Kidney capillary endothelial cell (primary cell): ENCODE measurements around the gene SCARF2.
"Not testable (repeated sequence)": the region's sequence is repeated elsewhere in the genome, so short reads cannot be mapped to it uniquely, and the experiment has no call there.

Experiments
- DNase-seq: peaks from one replicate; pipeline ENCODE4 v3.0.0-alpha.2; 2018; ENCODE audit warnings: low spot score

Gene SCARF2

DNA sequence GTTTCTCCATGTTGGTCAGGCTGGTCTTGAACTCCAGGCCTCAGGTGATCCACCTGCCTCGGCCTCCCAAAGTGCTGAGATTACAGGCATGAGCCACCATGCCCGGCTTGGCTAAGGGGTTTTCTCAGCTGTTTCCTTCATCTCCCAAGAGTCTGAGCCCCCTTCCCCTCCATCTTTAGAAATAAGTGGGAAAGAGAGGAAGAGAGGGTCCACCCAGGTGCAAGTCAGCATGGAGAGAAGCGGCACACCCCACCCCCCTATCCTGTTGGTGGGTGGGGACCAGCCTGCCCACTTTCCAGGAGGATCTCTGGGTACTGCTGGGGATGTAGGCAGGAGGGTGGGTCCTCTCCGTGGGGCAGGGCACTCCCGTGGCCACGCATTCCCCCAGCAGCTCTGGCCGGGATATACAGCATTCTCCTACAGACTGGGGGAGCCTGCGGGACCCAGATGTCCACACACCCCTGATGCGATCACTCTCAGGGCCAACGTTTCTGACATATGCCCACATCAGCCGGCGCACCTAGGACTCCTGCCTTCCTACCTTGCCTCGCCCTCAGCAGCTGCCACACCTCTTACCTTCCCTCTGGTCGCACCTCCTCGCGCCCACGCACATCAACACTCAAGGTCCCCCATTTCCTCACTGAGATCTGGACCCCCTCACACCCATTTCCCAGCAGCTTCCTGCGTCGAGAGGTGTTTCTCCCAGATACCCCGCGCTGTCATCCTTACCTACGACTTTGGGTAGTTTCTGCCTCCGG, 8.9 kb downstream of the SCARF2 start:
- DNase-seq, result no peak

DNA sequence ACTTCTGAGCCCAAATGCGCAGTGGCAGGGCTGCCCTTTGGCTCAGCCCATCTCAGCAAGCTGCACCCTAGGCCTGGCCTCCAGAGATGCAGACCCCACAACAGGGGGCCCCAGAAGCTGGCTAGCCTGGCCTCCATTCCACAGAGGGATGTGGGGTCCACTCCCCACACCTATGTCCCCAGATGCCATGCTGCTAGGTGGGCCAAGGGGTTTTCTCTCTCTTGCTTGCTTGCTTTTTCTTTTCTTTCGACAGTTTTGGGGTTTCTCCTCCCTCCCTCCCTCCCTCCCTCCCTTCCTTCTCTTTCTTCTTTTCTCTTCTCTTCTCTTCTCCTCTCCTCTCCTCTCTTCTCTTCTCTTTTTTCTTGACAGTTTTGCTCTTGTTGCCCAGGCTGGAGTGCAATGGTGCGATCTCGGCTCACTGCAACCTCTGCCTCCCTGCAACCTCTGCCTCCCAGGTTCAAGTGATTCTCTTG, 9.6 kb downstream of the SCARF2 start:
- DNase-seq, result no peak

DNA sequence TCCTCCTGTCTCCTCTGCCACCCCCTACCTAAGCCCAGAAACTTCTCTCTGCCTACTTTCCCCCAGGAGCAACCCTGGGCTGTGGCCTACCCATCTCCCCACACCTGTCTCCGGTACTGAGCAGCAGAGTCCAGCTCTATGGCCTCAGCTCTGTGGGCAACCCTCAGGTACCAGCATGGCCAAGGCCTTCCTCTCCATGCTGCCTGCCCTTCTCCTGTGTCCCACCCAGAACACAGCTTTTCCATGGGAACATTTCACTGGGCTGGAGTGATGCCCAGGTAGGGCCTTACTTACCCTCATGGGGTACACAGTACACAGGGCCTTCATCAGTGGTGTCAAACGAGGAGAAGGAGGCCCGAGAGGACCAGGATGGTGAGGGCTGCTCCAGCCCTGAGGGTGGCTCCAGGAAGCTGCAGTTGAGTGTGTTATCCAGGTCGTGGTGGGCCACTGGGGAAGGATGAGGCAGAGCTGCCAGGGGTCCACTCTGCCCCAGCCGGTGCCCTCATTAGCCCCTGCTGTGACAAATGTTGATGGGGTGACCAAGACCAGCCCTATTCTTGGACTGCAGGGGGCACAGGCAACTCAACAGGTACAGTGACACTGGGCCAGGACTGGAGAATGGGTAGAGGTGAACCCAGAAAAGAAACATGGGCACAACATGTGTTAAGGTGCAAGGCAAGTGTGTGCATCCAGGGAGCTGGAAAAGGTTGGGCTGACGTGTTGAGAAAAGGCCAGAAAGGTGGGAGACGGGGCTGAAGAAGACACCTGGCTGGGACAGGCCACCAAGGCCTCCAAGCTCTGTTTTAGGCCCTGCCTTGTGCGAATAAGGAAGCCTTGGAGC, 10.3 kb downstream of the SCARF2 start:
- DNase-seq, result no peak

DNA sequence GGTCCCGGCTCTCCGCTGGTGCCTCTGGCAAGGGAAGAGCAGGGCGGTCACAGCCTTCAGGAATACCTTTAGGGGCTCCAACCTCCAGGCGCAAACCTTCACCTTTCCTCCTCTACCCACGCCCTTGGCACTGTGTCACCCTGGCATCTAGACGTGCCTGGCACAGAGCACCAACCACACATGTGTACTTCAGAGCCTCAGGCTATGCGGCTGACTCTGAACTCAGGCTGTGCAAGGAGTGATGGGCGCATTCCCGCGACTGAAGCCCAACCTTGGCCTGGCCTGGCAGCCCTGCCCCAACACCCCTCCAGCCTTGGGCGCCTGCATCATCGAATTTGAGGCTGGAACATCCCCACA, 11.4 kb downstream of the SCARF2 start:
- no peak for DNase-seq

DNA sequence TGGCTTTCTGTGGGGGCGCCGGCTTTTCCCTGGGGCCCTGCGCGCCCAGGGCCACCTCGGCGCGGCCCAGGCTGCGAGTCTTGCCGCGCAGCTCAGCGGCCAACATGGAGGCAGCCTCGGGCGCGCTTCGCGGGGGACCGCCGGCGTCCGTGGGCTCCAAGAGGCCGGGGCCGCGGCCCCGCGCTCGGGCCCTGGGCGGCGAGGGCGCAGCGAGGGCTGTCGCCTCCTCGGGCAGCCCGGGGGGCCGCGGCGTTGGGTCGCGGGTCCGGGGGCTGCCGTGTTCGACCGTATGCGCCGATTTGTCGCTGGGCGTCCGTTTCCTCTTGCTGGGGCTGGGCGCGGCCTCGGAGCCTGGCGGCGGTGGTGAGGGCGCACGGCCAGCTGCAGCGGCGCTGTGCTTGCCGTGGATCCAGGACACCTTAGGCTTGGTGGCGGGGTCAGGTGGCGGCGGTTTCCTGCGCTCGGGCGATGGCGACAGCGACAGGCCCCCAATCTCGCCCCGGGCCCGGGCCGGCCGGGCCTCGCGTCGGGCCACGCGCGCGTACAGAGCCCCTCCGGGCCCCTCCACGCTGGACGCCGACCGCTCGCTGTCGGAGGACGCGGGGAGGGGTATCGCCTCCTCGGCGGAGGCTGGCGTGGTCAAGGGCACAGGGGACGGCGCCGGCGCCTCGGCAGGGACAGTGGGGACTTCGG, 11.9 kb downstream of the SCARF2 start:
- DNase-seq, result no peak

DNA sequence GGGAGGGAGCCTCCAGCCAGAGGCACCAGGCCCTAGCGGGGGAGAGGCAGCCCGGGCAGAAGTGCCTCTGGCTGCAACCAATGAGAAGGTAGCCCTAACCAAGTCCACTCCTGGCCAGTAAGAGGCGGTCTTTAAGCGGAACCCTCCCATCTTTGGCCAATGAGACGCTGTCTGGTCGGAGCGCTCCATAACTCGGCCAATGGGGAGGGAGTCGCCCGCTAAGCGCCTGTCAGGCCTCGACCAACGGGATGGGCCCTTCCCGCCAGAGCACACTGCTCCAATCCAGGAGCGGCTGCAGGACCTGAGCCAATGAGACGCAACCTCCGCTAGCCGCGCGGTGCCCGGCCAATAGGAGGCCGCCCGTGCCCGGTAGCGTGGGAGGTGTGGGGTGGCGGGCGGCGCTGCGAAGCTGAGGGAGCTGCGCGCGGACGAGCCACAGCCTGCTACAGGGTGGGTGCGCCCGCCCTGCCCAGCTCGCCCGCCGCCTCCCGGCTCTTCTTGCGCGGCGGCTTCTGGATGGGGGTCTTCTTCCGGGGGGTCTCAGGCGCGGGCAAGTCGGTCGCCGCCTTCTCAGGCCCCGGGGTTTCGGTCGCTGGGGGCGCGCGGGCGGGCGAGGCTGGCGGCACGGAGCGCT, 12.6 kb downstream of the SCARF2 start:
- no peak for DNase-seq

DNA sequence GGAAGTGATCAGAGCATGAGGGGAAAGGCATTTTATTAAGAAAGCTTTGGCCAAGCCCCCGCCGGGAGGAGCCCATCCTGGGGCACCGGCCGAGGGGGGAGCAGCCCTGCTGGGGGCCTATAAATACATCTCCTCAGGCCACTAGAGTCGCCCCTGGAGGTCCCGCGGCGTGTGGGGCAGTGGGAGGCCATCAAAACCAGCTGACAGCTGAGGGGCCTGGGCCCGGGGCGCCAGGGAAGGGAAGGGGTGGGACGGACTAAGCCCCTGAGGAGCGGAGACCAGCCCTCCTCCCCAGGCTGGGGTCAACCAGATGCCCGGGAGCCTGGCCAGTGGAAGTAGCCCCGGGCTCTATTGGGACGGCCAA, 13.1 kb downstream of the SCARF2 start:
- DNase-seq, result no peak

DNA sequence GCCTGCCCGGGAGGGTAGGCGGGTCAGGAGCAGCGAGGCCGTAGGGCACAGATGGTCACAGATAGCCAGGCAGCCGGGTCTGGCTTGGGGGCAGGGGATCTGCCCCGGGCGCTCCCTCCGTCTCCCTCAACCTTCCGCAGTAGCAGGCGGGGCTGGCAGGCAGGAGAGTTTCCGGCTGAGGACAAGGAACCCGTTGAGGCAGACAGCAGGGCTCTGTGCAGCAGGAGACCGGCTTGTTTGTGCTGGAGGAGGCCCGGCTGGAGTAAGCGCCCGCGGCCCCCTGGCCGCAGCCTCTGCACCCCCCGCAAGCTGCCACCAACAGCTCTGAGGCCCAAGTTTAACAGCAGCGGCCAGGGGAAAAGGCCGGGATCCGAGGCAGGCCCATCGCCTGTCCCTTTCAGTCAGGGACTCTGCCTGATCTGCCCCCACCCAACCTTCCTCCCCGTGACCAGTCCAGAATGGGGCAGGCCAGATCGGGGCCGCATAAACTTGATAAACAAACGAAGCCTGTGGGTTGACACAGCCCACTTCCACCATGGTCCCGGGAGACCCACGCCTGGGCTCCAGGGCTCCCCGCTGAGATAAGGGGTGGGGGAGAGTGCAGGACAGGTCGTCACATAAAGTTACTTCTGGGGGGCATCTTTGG, 13.6 kb downstream of the SCARF2 start:
- no peak for DNase-seq

DNA sequence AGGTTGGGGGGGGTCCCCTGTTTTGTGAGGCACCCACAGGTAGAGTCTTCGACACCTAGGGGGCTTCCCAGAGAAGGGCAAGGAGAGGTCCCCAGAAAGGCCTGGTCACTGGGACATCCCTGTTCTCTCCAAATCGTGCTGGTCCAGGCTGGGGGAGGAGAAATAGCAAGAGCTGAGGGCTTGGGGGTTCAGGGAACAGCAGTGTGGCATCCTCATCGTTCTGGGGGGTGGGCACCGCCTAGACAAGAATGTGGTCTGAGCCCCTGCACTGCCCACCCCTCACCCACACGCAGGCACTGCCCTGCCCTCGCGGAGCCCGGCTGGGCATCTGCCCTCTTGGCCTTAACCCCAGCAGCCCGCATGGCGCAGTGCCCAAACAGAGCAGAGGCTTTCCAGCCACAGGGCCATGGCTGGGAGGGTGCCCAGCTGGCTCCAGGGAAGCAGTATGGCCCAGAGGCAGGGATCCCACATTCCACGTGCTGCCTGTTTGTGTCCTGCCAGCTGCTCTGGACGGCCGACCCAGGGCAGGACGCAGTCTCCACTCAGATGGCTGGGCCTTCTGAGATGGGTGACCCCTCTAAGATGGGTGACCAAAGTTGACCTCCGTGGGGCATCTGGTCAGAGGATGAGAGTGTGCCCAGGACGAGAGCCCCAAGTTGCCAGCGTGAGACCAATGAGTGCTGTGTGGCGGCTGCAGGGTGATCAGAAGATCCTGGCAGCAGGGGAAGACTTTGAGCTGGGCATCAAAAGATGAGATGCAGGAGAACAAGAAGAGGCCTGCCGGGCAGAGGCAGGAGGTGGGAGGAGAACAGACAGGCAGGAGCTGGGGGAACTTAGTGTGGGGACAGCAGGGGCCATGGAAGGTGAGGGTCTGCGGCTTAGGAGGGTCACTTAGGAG, 14.4 kb downstream of the SCARF2 start:
- no peak for DNase-seq

DNA sequence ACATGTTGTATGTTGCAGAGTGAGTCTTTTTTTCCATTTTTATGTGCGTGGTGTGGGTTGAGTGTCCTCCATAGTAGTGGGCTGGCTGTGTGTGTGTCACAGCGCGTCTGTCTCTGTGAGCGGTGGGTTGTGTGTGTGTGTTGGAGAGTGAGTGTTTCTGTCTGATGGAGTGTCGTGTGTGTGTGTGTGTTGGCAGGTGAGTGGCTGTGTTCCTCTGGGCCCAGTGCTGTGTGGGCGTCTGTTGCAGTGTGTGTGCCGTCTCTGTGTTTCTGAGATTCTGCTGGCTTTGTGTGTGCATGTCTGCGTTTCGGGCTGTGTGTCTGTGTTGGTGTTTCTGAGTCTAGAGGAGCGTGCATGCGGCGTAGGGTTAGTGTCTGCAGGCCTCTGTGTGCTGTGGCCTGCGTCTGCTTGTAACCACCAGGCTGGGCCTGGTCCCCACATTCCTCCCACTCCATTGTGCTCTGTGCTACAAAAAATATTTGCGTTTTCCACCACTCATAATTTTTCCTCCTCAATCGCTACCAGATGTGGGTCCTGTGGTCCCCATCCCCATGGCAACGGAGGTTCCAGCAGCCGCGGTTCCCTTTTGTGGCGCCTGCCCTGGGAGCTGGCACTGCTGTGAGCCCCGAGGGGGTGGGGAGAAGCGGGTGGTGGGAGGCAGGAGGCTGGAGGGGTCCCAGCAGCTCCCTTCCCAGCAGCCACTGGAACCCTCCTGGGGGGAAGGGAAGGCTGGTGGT, 15.2 kb downstream of the SCARF2 start:
- no peak for DNase-seq

DNA sequence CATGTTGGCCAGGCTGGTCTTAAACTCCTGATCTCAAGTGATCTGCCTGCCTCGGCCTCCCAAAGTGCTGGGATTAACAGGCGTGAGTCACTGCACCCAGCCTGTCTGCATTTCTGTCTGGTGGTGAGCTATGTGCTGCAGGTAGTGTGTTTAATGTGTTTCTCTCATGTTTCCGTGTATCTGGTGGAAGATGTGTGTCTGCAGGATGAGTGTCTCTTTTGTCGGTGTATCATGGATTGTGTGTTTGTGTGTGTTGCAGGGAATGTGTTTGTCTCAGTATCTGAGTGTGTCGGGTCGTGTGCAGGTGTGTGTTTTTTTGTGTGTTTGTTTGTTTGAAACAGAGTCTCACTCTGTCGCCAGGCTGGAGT, 16.1 kb downstream of the SCARF2 start:
- no peak for DNase-seq

DNA sequence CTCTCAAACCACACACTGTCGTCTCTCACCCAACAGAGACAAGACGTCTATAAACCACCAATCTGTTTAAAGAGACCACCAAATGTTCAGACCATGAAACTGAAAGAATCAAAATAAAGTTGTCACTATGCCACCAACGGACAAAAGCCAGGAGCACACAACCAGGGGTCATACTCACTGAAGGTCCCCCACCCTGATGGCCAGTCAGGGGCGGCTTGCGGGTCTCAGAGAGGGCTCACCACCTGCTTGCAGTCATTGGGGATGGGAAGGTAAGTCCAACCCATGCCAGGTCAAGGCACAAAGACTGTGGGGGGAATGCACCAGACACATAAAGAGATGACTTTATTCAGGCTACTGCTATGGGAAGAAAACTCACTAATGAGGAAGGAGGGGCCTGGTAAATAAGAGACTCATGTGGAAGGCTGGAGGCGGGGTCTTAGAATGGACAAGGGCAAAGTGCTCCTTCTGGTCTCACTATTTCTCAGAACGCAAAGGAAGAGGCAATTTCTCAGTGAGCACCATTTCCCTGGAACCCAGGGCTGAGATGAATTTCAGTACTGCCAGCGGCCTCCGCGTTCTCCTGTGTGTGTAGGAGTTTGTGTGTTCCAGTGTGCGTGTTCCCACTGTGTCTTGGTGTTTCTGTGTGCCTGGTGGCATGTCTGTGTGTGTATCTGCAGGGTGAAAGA, 17.3 kb downstream of the SCARF2 start:
- DNase-seq, result no peak

DNA sequence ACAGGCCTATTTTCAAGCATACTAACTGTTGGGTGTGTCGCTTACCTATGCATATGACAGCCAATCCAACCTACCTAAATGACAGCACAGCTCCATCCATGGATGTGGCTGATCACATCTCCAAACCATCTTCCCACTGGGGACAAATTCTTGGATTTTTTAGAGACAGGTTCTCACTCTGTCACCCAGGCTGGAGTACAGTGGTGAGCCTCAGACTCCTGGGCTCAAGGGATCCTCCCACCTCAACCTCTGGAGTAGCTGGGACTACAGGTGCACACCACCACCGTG, 18.0 kb downstream of the SCARF2 start:
- no peak for DNase-seq

DNA sequence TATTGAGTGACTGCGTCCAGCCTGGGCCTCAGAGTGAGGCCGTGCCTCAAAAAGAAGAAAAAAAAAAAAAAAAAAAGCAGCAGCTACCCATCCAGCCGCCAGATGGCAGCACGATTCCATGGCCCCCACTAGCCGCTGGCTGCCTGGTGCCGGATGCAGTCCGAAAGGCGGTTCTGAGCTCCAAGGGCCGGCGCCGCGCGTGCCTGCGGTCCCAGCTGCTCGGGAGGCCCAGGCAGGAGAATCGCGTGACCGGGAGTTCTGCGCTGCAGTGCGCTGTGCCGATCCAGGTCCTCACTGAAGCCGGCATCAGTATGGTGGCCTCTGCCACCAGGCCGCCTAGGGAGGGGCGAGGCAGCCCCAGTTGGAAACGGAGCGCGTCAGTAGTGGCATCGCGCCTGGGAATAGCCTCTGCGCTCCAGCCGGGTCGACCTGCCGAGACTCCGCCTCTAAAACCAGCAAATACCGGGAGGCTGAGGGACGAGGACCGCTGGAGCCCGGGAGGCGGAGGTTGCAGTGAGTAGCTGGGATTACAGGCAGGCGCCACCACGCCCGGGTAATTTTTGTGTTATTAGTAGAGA, 19.3 kb downstream of the SCARF2 start:
- peak; percentile 72 for DNase-seq

DNA sequence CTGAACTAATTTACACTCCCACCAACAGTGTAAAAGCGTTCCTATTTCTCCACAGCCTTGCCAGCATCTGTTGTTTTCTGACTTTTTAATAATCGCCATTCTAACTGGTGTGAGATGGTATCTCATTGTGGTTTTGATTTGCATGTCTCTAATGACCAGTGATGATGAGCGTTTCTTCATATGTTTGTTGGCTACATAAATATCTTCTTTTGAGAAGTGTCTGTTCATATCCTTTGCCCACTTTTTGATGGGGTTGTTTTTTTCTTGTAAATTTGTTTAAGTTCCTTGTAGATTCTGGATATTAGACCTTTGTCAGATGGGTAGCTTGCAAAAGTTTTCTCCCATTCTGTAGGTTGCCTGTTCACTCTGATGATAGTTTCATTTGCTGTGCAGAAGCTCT, 21.9 kb downstream of the SCARF2 start:
- not testable (repeated sequence) for DNase-seq

DNA sequence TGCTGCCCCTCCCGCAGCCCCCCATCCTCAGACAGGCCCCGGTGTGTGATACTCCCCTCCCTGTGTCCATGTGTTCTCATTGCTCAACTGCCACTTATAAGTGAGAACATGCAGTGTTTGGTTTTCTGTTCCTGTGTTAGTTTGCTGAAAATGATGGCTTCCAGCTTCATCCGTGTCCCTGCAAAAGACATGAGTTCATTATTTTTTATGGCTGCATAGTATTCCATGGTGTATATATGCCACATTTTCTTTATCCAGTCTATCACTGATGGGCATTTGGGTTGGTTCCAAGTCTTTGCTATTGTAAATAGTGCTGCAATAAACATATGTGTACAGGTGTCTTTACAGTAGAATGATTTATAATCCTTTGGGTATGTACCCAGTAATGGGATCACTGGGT, 22.4 kb downstream of the SCARF2 start:
- not testable (repeated sequence) for DNase-seq

DNA sequence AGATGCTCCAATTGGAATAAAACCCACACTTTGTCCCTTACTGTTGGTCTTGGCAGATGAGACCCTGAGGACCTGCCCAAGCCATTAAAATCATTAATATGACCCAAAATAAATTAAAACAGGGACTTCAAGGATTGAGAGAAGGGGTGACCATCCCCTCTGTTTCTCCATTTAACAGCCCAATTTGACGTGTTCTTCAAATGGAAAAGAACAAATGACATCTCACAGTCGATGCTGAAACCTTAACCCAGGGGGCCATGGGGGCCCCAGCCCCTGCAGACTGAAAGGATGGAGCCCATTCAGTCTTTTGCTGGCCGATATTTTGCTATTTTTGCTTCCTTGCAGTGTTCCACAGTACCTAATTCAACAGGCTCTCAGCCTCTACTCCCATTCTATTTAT, 23.2 kb downstream of the SCARF2 start:
- DNase-seq, result no peak

DNA sequence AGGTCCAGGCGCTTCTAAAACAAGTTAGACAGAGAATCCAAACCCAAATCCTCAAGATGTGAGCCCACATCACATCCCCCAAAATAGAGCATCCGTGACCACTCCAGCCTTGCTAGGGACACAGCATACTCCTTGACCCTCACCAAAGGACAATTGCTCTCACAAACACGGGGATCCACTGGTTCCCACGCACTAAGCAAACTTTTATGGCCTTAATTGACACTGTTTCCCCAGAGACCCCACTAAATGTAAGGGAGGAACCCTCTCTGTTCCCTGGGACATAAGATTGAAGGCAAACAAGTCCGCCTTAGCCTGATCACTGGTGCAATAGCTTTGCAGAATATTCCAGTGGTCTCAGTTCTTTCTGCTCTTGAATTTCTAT, 23.6 kb downstream of the SCARF2 start:
- no peak for DNase-seq

DNA sequence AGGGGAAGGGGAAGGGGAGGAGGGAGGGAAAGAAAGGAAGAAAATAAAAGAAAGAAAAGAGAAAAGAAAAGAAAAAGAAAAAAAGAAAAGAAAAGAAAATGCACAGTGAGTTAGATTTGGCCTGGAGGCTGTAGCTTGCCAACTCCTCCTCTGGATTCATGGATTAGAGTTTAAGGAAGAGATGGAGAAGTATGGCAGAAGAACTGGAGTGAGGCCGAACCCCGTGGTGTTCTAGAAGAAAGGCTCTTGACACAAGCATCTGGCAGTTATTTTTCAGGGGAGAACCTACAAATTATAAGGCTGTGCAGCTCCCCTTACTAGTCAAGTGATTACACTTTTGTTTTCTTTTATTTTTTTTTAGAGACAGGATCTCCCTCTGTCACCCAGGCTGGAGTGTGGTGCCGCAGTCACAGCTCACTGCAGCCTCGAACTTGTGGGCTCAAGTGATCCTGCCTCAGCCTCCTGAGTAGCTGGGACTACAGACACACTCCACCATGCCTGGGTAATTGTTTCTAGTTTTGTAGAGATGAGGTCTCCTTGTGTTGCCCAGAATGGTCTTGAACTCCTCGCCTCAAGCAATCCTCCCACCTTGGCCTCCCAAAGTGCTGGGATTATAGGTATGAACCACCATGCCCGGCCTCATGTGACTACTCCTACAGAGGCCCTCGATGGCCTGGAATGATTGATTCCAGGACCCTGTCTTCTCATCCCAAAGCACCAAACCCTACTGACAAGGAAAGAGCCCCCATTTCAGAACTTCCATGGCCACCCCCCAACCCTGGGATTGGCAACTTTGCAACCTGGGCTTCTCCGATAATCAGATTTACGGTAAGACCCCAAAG, 24.2 kb downstream of the SCARF2 start:
- no peak for DNase-seq
